NOMO-1 treated with dmso at 0.1 percent for 144 hours (cell line): ENCODE results near the gene EXOC2.
"Not testable (repeated sequence)": the region's sequence is repeated elsewhere in the genome, so short reads cannot be mapped to it uniquely, and the experiment has no call there.

Experiments
- DNase-seq: peaks from one replicate; lab custom pipeline; 2025; ENCODE audit not compliant: unreplicated experiment; lab: John Stamatoyannopoulos, UW

EXOC2 gene

DNA sequence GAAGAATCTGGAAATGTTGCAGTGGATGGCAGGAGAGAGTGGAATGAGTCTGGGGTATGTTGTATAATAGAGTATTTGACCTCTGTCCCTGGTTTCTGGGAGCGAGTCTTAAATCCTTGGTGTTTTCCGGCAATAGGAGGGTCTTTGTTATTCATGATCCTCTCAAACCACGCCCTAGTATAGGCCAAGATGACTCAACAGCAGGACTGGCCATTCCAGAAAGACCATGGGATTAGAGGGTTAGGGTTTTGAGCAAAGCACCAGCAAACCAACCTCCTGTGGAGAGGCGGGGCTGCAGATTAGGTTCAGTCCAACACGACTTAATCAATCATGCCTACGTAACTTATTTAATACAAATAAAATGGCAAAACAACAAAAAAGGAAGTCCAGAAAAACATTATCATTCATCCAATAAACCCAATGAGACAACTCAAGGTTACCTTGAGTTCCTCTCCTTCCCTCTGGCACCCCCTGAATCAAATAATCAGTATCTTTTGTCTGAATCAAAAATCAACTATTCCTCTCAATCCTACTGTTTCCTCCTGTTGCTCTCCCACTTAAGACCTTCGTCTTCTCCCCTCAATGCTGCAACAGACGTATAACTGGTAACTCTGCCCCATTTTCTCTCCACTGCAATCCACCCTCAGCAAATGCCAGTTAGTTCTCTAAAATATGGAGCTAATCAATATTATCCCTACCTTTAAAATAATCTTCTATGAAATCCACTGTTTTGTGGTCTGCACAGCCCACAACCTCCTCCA is 51.5 kb downstream of the EXOC2 start:
- no peak for DNase-seq

DNA sequence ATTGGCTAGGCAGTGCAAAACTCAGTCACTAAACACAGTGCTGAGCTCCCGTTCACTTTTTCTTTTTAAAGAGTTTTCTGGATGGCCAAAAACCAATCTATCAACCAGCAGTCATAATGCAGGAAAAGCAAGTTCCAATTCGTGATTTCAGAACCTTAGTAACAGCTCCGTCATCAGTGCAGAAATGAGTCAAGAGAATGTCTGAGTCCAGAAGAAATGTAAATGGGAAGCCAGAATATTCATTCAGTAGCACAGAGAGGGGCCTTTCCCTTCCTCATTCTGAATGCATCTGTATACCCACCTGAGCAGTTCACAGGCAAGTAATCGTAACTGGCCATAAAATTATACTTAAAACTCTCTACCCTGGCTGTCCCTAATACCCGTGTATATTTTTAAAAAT is 56.5 kb downstream of the EXOC2 start:
- DNase-seq = no peak

- DNase-seq = no peak
Observed at GRCh38 chr6:635233-635632, 57.7 kb downstream of the EXOC2 start.

GRCh38 chr6:633611-634010 is 59.3 kb downstream of the EXOC2 start:
- no peak for DNase-seq

DNA sequence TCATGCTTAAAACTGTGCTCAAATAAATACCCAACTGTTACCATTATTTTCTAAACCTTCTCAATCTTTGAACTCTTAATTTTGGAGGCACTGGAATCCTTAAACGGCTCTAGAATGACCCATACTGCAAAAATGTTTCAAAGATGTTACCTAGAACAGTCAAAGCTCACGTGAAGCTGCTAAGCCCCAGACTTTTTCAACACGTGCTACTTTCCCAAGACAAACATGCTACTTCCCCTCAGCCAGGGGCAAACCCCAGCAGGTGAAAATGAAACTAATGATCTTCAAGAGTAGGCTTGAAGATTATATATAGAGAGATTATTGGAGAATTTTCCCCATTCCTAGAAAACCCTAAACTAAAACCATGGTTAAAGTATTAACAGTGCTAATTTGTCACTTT is 64.2 kb downstream of the EXOC2 start:
- no peak for DNase-seq

GRCh38 chr6:626236-626635 is 66.7 kb downstream of the EXOC2 start:
- DNase-seq = no peak

- DNase-seq = no peak
Observed at GRCh38 chr6:624979-625378, 68.0 kb downstream of the EXOC2 start.

- DNase-seq = no peak
Observed at GRCh38 chr6:622462-622861, 70.5 kb downstream of the EXOC2 start.

GRCh38 chr6:621931-622330 is 71.0 kb downstream of the EXOC2 start:
- DNase-seq = no peak

GRCh38 chr6:620950-621349 is 72.0 kb downstream of the EXOC2 start:
- no peak for DNase-seq

- DNase-seq = no peak
Observed at GRCh38 chr6:620166-620565, 72.8 kb downstream of the EXOC2 start.

GRCh38 chr6:617456-618100 is 75.4 kb downstream of the EXOC2 start:
- DNase-seq = no peak

GRCh38 chr6:613981-614380 is 79.0 kb downstream of the EXOC2 start:
- DNase-seq = no peak

DNA sequence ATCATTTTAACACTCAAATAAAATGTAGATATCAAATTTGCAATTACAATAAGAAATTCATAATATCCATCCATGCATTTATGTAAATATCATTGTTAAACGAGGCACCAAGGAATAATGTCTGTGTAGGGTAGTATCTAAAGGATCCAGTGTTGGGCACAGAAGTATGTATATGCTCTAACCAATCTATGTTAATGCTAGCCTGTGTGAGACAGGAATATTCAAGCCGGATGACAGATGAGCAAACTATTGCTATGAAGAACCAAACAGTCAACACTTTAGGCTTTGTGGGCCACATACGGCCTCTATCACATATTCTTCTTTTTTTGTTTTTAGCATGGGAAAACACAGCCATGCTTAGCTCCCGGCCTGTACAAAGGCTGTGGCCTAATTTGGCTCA is 81.0 kb downstream of the EXOC2 start:
- DNase-seq = no peak

GRCh38 chr6:610882-611281 is 82.1 kb downstream of the EXOC2 start:
- no peak for DNase-seq

DNA sequence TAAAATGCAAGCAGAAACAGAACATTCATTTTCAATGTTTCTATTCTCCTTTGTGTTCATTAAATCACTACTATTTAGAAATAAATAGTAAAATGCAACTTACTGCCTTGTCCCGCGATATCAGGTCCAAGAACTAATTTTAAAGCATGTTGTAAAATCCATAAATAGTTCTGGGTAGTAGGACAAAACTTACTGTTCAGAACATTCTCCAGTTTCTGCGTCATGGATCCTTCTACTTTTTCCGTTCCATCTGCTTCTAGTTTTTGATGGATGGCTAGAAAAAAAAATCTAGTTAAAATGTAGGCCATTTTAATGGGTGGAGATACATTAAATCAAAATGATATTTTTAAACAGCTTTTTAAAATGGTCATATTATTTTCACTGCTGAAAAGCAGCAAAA is 83.0 kb downstream of the EXOC2 start:
- no peak for DNase-seq

DNA sequence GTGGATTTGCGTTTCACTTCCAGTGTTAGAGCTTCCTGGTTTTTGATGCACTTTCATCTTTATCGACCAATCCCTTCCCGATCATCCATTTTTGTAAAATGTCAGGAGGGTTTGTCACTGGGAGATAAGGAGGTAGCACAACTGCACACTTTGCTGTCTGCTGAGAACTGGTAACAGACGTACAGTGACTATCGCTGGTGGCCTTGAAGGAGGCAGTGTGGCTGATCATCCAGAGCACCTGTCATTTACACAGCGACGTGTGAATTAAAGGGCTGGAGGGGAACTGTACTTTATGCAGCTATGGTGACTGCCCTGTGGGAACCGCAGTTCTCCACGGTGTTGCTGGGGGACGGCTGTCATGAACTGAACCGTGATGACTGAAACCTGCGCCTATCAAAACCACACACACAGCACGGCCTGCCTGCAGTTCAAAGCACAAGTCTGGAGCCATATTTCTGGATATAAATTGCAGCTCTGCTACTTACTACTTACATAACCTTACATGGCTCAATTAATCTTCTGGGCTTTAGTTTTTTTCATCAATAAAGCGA is 86.0 kb downstream of the EXOC2 start:
- no peak for DNase-seq

DNA sequence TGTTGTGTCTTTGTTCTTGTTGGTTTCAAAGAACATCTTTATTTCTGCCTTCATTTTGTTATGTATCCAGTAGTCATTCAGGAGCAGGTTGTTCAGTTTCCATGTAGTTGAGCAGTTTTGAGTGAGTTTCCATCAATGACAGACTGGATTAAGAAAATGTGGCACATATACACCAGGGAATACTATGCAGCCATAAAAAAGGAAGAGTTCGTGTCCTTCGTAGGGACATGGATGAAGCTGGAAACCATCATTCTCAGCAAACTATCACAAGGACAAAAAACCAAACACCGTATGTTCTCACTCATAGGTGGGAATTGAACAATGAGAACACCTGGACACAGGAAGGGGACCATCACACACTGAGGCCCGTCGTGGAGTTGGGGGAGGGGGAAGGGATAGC is 87.0 kb downstream of the EXOC2 start:
- DNase-seq = not testable (repeated sequence)

GRCh38 chr6:604579-604978 is 88.4 kb downstream of the EXOC2 start:
- DNase-seq = no peak

- no peak for DNase-seq
Observed at GRCh38 chr6:603265-603664, 89.7 kb downstream of the EXOC2 start.

GRCh38 chr6:599576-600448 is 93.1 kb downstream of the EXOC2 start:
- no peak for DNase-seq

DNA sequence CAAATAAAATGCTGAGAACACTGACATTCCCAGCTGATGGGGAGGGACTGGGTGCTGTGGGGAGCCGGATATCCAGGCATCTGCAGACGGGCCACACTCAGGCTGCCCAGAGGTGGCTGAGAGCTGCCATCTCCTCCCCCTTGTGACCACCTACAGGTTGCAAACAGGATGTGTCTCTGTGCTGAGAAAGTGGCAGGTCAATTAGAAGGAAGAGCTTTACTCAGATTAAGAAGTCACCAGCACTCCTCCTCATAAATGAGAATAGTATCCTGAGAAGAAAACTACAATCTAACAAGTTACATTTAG is 99.1 kb downstream of the EXOC2 start:
- no peak for DNase-seq
